GM19240 (cell line): ENCODE data around the gene KRTAP4-12.
"Not testable (repeated sequence)": the region's sequence is repeated elsewhere in the genome, so short reads cannot be mapped to it uniquely, and the experiment has no call there.

ENCODE experiments used
- DNase-seq: peaks from one replicate; pipeline ENCODE4 v3.0.0; 2011; ENCODE audit warnings: low spot score; ENCODE audit not compliant: insufficient read length

The KRTAP4-12 gene

GRCh38 chr17:41096055-41096454 is 27.9 kb downstream of the KRTAP4-12 start:
- no peak for DNase-seq

- DNase-seq: not testable (repeated sequence)
Measured at GRCh38 chr17:41088760-41089352, 35.1 kb downstream of the KRTAP4-12 start.

- DNase-seq: not testable (repeated sequence)
Measured at GRCh38 chr17:41084100-41084856, 39.7 kb downstream of the KRTAP4-12 start, which contains the start of gene KRTAP4-7. Gene KRTAP4-7 (plus strand): TSS chr17:41084150. CDS start chr17:41084207, 57 bp downstream.

GRCh38 chr17:41083427-41083826 is 40.6 kb downstream of the KRTAP4-12 start:
- not testable (repeated sequence) for DNase-seq

GRCh38 chr17:41082626-41083025 is 41.4 kb downstream of the KRTAP4-12 start:
- DNase-seq: no peak

GRCh38 chr17:41076788-41077187 is 47.2 kb downstream of the KRTAP4-12 start:
- DNase-seq: no peak

GRCh38 chr17:41073676-41074075 is 50.3 kb downstream of the KRTAP4-12 start:
- no peak for DNase-seq
